NCI-H82 treated with DMSO at 0.1 percent for 48 hours (cell line): ENCODE results near the gene NOTCH2NLA.
"Not testable (repeated sequence)": the region's sequence is repeated elsewhere in the genome, so short reads cannot be mapped to it uniquely, and the experiment has no call there.

ENCODE experiments used
- DNase-seq: peaks from one replicate; lab custom pipeline; 2025; ENCODE audit not compliant: unreplicated experiment; lab: John Stamatoyannopoulos, UW

NOTCH2NLA gene

DNA sequence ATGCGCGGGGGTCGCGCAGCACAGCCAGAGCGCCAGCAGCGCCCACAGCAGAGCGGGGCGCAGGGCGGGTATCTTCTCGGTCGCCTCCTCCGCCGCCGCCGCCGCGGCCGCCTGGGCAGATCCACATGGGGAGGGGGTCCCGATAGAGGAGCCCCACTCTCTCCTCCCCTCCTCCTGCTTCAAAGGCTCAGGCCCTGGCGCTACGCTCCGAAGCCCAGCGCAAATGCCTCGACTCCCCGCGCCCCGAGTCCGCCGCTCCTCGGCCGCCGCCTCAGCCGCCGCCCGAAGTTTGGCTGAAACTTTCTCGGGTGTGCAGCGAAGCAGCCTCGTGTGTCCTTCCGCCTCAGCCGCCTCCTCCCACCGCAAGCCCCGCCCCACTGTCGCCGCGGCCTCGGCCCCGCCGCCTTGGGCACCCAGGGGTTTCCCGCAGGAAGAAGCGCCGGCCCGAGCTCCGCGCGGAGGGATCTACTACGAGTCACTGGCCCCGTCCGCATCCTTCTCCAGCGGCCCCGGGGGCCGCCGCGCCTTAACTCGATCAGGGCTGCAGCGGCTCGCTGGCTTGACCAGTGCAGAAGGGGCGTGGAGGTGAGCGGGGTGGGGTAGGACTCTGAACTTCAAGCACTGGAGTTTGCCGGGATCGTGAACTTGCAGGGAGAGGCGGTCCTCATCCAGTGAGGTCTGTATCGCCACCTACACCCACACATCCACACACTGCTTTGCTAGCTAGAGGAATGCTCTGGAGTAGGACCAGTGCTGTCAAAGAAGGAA is at the start of gene NOTCH2NLA:
NOTCH2NLA (minus strand) TSS at position 312 of the 768 bp plus-strand sequence. CDS start 39,684 bp downstream, outside the sequence.
- DNase-seq, result not testable (repeated sequence)

GRCh38 chr1:146278346-146278745 is 49.5 kb upstream of the NOTCH2NLA start:
- DNase-seq, result not testable (repeated sequence)

DNA sequence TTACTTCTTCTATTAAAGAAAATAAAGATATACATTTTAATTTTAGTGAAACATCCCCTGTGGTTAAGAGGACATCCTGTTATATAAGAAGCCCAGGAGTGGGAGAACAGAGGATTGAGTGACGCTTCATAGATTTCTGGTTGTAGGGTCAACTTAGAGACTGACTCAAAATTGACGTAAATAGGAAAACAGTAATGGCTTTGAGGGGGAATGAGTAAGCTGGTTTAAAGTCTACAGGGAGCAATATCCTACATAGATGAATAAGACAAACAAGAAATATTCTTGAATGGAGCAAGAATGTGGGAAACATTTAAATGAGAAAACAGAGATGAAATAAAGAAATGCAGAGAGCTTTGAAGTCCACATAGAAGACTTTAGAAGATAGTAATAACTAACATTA is 48.3 kb upstream of the NOTCH2NLA start:
- DNase-seq, result not testable (repeated sequence)

DNA sequence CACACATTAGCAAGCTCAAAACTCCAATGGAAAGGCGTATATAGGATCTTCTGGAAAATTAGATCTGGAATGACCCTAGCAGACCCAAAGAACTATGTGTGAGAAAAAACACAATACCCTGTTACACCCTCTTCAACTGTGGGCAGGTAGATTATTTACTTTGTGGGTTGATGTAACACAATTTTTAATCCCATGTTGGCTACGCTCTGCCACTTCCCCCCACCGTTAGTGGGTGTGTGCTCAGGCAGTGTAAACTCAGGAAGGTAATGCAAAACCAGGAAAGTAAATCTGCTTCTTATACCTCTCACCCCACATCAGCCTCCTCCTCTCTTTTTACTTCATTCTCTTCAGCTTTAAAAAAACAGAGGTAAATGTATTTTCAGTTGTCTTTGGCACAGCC is 45.3 kb upstream of the NOTCH2NLA start:
- not testable (repeated sequence) for DNase-seq

DNA sequence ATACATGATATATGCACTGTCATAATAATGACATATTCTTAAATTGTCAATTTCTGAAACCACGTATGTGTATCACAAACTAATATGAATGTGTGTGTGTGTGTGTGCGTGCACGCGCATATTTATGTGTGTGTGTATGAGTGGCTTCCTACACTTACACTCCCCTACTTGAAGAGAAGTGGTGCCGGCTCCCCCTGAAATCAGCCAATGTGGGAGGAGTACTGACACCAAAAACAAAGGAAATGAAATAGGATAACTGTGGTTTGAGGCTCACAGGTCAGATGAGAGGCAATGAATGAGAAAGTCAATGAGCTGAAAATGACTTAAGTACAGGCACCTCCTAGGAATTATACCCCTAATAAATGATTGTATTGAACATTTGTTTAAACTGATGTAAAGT is 44.4 kb upstream of the NOTCH2NLA start:
- DNase-seq, result not testable (repeated sequence)

GRCh38 chr1:146272734-146273133 is 43.9 kb upstream of the NOTCH2NLA start:
- DNase-seq, result not testable (repeated sequence)

DNA sequence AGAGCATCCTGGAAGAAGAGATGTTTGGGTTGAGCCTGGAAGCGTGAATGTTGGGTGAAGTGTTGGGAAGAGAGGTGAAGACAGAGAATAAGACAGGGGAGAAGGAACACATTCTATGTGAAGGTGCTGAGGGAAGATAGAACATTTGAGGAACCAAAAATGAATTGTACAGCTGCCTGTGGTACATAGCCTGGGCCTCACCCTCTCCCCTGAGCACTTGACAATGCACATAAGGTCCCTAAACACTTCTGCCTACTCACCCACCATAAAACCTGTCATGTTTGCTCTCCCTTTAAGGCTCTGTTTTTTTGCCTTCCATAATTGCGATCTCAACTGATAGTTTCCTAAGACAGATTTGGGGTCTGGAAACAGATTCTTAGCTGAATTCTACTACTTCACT is 43.2 kb upstream of the NOTCH2NLA start:
- not testable (repeated sequence) for DNase-seq

DNA sequence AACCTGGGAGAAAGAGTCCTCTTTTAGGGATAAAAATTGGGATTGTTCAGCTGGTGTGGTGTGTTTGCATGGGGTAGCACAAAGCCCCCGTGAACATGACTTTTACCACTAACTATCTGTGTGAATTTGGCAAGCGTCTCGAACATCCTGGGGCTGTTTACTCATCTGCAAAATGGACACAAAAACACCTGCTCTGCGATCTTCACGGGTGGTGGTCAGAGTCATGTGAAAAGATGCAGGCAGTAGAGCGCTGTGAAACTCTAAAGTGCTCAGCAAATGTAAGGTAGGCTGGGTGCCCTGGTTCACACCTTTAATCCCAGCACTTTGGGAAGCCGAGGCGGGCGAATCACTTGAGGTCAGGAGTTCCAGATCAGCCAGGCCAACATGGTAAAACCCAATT is 41.3 kb upstream of the NOTCH2NLA start:
- not testable (repeated sequence) for DNase-seq

- not testable (repeated sequence) for DNase-seq
Measured at GRCh38 chr1:146266179-146266748, 37.4 kb upstream of the NOTCH2NLA start.

GRCh38 chr1:146264761-146265160 is 35.9 kb upstream of the NOTCH2NLA start:
- DNase-seq, result not testable (repeated sequence)

DNA sequence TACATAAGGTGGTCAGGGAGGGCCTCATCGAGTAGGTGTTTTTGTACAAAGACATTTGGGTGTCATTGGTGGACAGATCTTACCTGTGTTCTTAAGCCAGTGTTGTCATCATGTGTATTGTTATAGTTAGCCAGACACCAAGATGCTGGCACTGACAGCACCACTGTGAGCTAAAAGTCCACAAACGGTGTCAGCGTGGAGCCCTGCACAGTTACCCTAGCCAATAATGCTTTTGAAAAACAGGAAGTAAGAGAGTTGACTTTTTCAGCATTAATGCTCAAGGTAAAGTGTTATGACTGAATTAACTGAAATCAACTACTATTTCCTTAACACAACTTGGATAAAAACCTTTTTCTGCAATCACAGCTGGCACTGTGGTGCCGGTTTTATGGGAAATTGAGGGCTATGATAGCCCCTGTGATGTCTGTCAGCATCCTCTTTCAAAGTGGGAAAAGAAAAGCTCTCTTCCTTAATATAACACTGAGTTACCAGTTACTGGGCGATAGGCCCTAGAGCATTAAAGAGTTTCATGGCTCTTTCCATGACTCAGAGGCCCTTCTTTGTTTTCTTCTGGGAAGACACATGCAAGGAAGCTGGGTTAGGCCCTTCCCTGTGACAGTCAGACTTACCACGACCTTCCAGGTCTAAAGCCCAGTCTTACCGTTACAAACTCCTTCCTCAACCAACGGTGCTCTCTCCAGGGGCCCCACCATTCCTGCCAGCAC is 31.3 kb upstream of the NOTCH2NLA start:
- not testable (repeated sequence) for DNase-seq

- not testable (repeated sequence) for DNase-seq
Measured at GRCh38 chr1:146257992-146258552, 29.3 kb upstream of the NOTCH2NLA start.

GRCh38 chr1:146254569-146255197 is 25.9 kb upstream of the NOTCH2NLA start:
- DNase-seq, result not testable (repeated sequence)

- DNase-seq, result not testable (repeated sequence)
Measured at GRCh38 chr1:146253249-146253855, 24.5 kb upstream of the NOTCH2NLA start.

DNA sequence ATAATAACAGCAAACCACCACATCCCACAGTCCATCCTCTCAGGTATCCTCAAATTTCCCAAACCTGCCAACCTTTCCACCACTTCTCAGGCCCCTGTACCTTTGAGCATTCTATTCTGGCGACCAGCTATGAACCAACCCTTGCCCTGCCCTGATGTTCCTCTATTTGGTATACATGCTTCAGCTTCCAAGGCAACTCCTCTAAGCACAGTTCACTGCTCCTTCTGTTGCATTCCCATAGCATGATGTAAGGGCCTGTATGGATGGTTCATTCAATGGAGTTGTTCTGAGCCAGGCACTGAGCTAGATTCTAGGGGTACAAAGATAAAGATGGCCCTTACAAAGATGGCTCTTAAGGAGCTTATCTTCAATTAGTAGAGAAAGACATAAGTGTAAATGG is 22.7 kb upstream of the NOTCH2NLA start:
- DNase-seq, result not testable (repeated sequence)

- not testable (repeated sequence) for DNase-seq
Measured at GRCh38 chr1:146248643-146249042, 19.8 kb upstream of the NOTCH2NLA start.

DNA sequence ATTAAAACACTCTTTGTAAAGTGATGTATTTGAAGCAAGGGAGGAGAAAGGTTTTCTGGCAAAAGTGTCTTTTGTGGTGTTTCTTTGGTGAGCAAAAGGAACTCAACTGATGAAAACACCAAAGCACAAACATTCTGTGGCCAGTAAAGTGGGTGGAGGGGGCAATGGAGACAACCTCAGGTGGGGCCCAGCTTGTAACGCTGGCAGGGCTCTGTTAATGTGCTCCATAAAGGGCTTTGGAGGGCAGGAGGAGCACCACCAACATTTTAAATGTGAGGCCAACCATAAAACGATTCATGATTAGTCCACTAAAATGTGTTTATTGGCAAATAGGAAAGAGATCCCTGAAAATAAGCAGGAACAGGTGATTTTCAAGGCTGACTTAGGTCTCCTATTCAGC is 7.8 kb upstream of the NOTCH2NLA start:
- not testable (repeated sequence) for DNase-seq

- DNase-seq, result not testable (repeated sequence)
Measured at GRCh38 chr1:146236026-146236601, 7.3 kb upstream of the NOTCH2NLA start.

DNA sequence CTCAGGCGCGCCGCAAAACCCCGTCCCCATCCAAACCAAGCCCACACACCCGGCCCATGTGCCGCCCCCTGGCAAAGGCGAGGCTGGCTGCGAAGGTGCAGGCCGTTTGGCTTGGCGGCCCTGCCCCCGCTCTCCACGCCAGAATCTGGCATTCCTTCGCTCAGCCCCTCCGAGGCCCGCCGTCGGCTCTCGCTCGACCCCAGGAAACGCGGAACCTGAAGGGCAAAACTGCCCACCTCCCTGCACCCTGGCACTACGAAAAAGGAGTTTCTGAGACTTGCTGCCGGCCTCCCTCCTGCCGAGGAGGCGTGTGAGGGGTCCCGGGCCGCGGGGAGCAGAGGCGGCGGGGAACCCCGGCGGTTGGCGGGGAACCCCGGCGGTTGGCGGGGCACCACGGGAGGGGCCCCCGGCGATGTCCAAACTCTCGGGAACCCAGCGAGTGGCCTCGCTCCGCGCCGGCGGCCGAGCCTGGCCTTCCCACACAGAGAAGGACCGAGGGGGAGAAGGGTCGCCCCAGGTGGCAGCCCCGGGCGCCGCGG is 608 bp downstream of the NOTCH2NLA start:
- DNase-seq, result not testable (repeated sequence)

GRCh38 chr1:146174531-146174930 is 54.3 kb downstream of the NOTCH2NLA start:
- not testable (repeated sequence) for DNase-seq
